ACHN (cell line): ENCODE results near the gene ATE1.
"Not testable (repeated sequence)": the region's sequence is repeated elsewhere in the genome, so short reads cannot be mapped to it uniquely, and the experiment has no call there.

ENCODE experiments used
- DNase-seq: peaks from one replicate; pipeline ENCODE4 v3.0.0-alpha.2; 2015
- in situ Hi-C: cut with HindIII; loops from 2 replicates; pipeline ENCODE4 v1.10.0; 2017; ENCODE audit warnings: low sequenced_read_pairs, low pct_ligation_motif_present, low pct_unique_long_range_greater_than_20kb

Gene ATE1

GRCh38 chr10:121844537-121844936 lies 83.3 kb downstream of the ATE1 start:
- DNase-seq: no peak

GRCh38 chr10:121843379-121843778 lies 84.5 kb downstream of the ATE1 start:
- DNase-seq: no peak
- in situ Hi-C loops: no loop called here

More at GRCh38 chr10:121844537-121844936, 83.3 kb downstream of the ATE1 start:
- in situ Hi-C loops: no loop called here

- in situ Hi-C loops: no loop called here
- no peak for DNase-seq
Measured at GRCh38 chr10:121841862-121842261, 86.0 kb downstream of the ATE1 start.

GRCh38 chr10:121838931-121839330 lies 88.9 kb downstream of the ATE1 start:
- in situ Hi-C loops: no loop called here
- DNase-seq: no peak

- DNase-seq: no peak
- in situ Hi-C loops: no loop called here
Measured at GRCh38 chr10:121838149-121838548, 89.7 kb downstream of the ATE1 start.

- in situ Hi-C loops: no loop called here
- DNase-seq: no peak
Measured at GRCh38 chr10:121836171-121836570, 91.7 kb downstream of the ATE1 start.

GRCh38 chr10:121835376-121835775 lies 92.5 kb downstream of the ATE1 start:
- DNase-seq: no peak
- in situ Hi-C loops: no loop called here

GRCh38 chr10:121834757-121835156 lies 93.1 kb downstream of the ATE1 start:
- in situ Hi-C loops: no loop called here
- no peak for DNase-seq

- no peak for DNase-seq
- in situ Hi-C loops: no loop called here
Measured at GRCh38 chr10:121833387-121833786, 94.4 kb downstream of the ATE1 start.

GRCh38 chr10:121832647-121833046 lies 95.2 kb downstream of the ATE1 start:
- in situ Hi-C loops: no loop called here
- no peak for DNase-seq

GRCh38 chr10:121831777-121832176 lies 96.1 kb downstream of the ATE1 start:
- in situ Hi-C loops: no loop called here
- DNase-seq: no peak

GRCh38 chr10:121831237-121831636 lies 96.6 kb downstream of the ATE1 start:
- in situ Hi-C loops: no loop called here
- no peak for DNase-seq

- no peak for DNase-seq
- in situ Hi-C loops: no loop called here
Measured at GRCh38 chr10:121830101-121830500, 97.7 kb downstream of the ATE1 start.

- in situ Hi-C loops: no loop called here
- DNase-seq: no peak
Measured at GRCh38 chr10:121828045-121828444, 99.8 kb downstream of the ATE1 start.

- in situ Hi-C loops, DNase-seq: not testable (repeated sequence)
Measured at GRCh38 chr10:121826773-121827172, 101.1 kb downstream of the ATE1 start.

GRCh38 chr10:121823993-121824463 lies 103.8 kb downstream of the ATE1 start:
- in situ Hi-C loops: no loop called here
- DNase-seq: peak; percentile 56

GRCh38 chr10:121822724-121823123 lies 105.1 kb downstream of the ATE1 start:
- in situ Hi-C loops: no loop called here
- DNase-seq: no peak

GRCh38 chr10:121822180-121822579 lies 105.7 kb downstream of the ATE1 start:
- in situ Hi-C loops: no loop called here
- no peak for DNase-seq

- in situ Hi-C loops: no loop called here
- no peak for DNase-seq
Measured at GRCh38 chr10:121819049-121819448, 108.8 kb downstream of the ATE1 start.

GRCh38 chr10:121818599-121818998 lies 109.2 kb downstream of the ATE1 start:
- DNase-seq: no peak
- in situ Hi-C loops: no loop called here

GRCh38 chr10:121816197-121816596 lies 111.6 kb downstream of the ATE1 start:
- in situ Hi-C loops: no loop called here

More at GRCh38 chr10:121816197-121816596, 111.6 kb downstream of the ATE1 start:
- DNase-seq: no peak
